8988T (cell line): ENCODE results near the gene NPY5R.

ENCODE experiments used
- DNase-seq: peaks from one replicate; pipeline ENCODE4 v3.0.0; 2011

The NPY5R gene

DNA sequence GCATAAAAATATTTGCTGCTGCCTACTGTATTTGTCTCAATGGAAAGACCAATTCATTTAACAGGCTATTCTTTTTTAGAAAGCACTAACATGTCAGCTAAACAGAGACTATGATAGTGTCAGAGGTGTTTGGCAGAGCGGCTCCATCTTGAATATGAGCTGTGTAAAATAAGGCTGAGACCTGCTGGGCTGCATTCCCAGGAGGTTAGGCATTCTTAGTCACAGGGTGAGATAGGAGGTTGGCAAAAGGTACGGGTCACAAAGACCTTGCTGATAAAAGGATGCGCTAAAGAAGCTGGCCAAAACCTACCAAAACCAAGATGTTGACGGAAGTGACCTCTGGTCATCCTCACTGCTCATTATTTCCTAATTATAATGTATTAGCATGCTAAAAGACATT, 41.8 kb downstream of the NPY5R start:
- DNase-seq, result no peak

DNA sequence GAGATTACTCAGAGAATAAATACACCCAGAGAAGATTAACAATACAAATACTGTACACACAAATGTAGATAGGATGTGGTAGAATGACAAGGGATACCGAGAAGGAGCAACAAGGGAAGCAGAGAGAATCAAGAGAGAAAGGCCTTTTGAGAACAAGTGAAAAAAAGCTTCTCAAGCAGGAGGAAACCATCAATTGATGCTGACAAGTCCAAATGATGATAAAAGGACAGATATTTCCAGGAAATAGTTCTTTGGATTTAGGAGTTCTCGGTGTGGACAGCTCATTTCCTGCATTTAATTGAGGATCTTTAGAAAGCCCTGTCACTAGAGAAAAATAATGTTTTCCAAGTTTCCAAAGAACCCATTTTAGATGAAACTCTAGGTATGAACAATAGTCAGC, 48.1 kb downstream of the NPY5R start:
- DNase-seq, result no peak

- DNase-seq, result no peak
Measured at GRCh38 chr4:163392328-163392727, 48.6 kb downstream of the NPY5R start.

GRCh38 chr4:163393471-163393870, 49.8 kb downstream of the NPY5R start:
- DNase-seq, result no peak

- no peak for DNase-seq
Measured at GRCh38 chr4:163395055-163395454, 51.4 kb downstream of the NPY5R start.

DNA sequence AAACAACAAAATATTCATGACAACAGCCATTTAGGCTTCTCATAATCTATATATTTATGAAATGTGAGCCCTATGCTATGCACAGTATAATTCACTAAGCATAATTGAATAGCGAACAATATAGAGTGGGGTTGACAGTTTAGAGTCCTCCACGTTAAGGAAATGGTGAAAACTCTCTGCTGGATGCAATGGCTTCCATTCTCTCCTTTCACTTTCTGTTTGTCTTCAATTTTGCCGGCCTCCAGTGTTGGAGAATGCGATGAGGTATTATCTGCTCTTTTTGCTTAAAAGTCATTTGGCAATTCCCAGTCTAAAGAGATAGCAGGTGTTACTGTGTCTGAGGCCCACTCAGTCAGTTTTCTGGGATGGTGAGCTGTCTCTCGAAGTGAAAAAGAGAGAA, 52.1 kb downstream of the NPY5R start:
- DNase-seq, result no peak

- no peak for DNase-seq
Measured at GRCh38 chr4:163398238-163398637, 54.5 kb downstream of the NPY5R start.

DNA sequence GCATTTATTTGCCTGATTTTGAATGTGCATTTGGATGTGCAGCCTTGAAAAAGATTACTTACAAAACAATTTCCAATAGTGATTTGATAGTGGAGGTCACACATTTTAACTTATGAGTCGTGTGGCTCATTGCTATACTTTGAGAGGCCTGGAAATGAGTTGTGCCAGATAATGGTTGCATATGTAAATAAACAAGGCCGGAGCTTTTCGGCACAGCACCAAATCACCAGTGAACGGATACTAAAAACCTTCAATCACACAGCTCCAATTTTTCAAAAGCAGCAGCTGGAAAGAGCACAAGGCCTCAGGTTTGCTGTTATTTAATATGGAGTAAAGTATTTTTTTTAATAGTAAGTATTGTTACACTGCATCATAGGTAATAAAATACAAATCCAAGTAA, 57.2 kb downstream of the NPY5R start:
- DNase-seq, result no peak
